ENCODE measurements around the gene ZNF536.

DNA sequence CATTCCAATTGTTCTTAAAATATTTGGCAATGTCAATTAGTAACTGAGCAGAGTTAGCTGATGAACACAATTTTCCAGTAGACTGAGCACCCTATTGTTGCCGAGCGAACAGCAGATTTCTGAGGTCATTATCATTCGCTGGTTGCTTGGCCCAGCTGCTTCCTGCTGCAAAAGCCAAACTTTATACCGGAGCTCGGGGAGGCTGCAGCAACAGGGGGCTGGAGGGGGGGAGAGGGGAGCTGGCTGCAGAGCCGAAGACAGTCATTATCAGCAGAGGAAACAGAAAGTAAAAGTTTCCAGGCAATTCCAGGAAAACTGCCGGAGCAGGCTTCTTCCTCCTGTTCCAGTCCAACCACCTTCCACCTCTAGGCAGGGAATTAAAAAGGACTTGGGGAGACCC lies 77.9 kb downstream of the ZNF536 start:
- TF ChIP-seq, protein P1, sequence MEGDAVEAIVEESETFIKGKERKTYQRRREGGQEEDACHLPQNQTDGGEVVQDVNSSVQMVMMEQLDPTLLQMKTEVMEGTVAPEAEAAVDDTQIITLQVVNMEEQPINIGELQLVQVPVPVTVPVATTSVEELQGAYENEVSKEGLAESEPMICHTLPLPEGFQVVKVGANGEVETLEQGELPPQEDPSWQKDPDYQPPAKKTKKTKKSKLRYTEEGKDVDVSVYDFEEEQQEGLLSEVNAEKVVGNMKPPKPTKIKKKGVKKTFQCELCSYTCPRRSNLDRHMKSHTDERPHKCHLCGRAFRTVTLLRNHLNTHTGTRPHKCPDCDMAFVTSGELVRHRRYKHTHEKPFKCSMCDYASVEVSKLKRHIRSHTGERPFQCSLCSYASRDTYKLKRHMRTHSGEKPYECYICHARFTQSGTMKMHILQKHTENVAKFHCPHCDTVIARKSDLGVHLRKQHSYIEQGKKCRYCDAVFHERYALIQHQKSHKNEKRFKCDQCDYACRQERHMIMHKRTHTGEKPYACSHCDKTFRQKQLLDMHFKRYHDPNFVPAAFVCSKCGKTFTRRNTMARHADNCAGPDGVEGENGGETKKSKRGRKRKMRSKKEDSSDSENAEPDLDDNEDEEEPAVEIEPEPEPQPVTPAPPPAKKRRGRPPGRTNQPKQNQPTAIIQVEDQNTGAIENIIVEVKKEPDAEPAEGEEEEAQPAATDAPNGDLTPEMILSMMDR (conservative IDR thresholded peaks at IDR 0.05 in 1 of 2, IDR thresholded peaks at IDR 0.05 in 1 of 2; ENCODE audit: low read depth in 1 of 2, low read length in 2 of 2), result no peak
- TF ChIP-seq EZH2 (IDR thresholded peaks at IDR 0.05; ENCODE audit: low read length, missing control alignments), result no peak
